HepG2 (cell line): ENCODE results near the gene HYPK. TPM values are rescaled to one million over a fixed set of nuclear protein-coding genes. Genes with fewer than 3 reads are reported as not detected.
A peak's percentile ranks its signal among the peaks of the same experiment; 100 is the strongest.

Source experiments
- ARID2 ChIP-seq: sonication (generic); formaldehyde crosslinking; IDR thresholded peaks from 2 replicates; pipeline ENCODE4 v1.8.1; 2022; ENCODE audit warnings: mild to moderate bottlenecking, missing genetic modification reagents, borderline replicate concordance
- CENPBD1 ChIP-seq: sonication (generic); formaldehyde crosslinking; IDR thresholded peaks from 2 replicates; pipeline ENCODE4 v1.8.0; 2022; ENCODE audit warnings: missing genetic modification reagents, low read depth, mild to moderate bottlenecking, borderline replicate concordance
- DR1 ChIP-seq: sonication (generic); formaldehyde crosslinking; IDR thresholded peaks from 2 replicates; pipeline ENCODE4 v1.8.0; 2021; ENCODE audit warnings: mild to moderate bottlenecking, missing genetic modification reagents, inconsistent platforms
- HHEX ChIP-seq: IDR thresholded peaks from 2 replicates; pipeline ENCODE4 v1.6.1; 2016; ENCODE audit warnings: control low read depth
- JUNB ChIP-seq: sonication (generic); formaldehyde crosslinking; IDR thresholded peaks from 2 replicates; pipeline ENCODE4 v1.8.0; 2022; ENCODE audit warnings: missing genetic modification reagents, mild to moderate bottlenecking, borderline replicate concordance
- MBNL3 ChIP-seq: fragments of 250-450 bp; sonication (Bioruptor Pico); conservative IDR thresholded peaks from 2 replicates; pipeline ENCODE4 v1.8.0; 2022; ENCODE audit warnings: mild to moderate bottlenecking, inconsistent platforms
- MEF2D ChIP-seq: sonication (generic); formaldehyde crosslinking; IDR thresholded peaks from 2 replicates; pipeline ENCODE4 v1.5.1; 2020; ENCODE audit warnings: mild to moderate bottlenecking, missing genetic modification reagents
- PLRG1 ChIP-seq: fragments of 450-650 bp; conservative IDR thresholded peaks from 2 replicates; pipeline ENCODE4 v1.6.1; 2016
- SCMH1 ChIP-seq: sonication (generic); formaldehyde crosslinking; IDR thresholded peaks from 2 replicates; pipeline ENCODE4 v1.9.0; 2021; ENCODE audit warnings: missing genetic modification reagents, mild to moderate bottlenecking, borderline replicate concordance
- SMAD3 ChIP-seq: sonication (generic); formaldehyde crosslinking; IDR thresholded peaks from 2 replicates; pipeline ENCODE4 v1.4.0; 2020; ENCODE audit warnings: missing genetic modification reagents
- TBX2 ChIP-seq: sonication (generic); formaldehyde crosslinking; IDR thresholded peaks from 2 replicates; pipeline ENCODE4 v1.5.0; 2020; ENCODE audit warnings: missing genetic modification reagents, mild to moderate bottlenecking, borderline replicate concordance
- XRCC5 ChIP-seq: fragments of 200-400 bp; formaldehyde crosslinking; optimal IDR thresholded peaks from 2 replicates; pipeline ENCODE3; 2017; ENCODE audit warnings: mild to moderate bottlenecking, low read length
- ZNF138 ChIP-seq: sonication (generic); formaldehyde crosslinking; IDR thresholded peaks from 2 replicates; pipeline ENCODE4 v1.5.0; 2020; ENCODE audit warnings: mild to moderate bottlenecking, low read depth, missing genetic modification reagents
- ZNF143 ChIP-seq: sonication (generic); formaldehyde crosslinking; IDR thresholded peaks from 2 replicates; pipeline ENCODE4 v1.4.0; 2020; ENCODE audit warnings: missing genetic modification reagents
- ZNF446 ChIP-seq: sonication (generic); formaldehyde crosslinking; IDR thresholded peaks from 2 replicates; pipeline ENCODE4 v1.5.0; 2020; ENCODE audit warnings: mild to moderate bottlenecking, missing genetic modification reagents
- ZNF460 ChIP-seq: sonication (generic); formaldehyde crosslinking; IDR thresholded peaks from 2 replicates; pipeline ENCODE4 v1.5.1; 2020; ENCODE audit warnings: missing genetic modification reagents, mild to moderate bottlenecking, borderline replicate concordance
- ZNF609 ChIP-seq: sonication (generic); formaldehyde crosslinking; IDR thresholded peaks from 2 replicates; pipeline ENCODE4 v1.4.0; 2020; ENCODE audit warnings: mild to moderate bottlenecking, missing genetic modification reagents, borderline replicate concordance
- ZNF780A ChIP-seq: sonication (generic); formaldehyde crosslinking; IDR thresholded peaks from 2 replicates; pipeline ENCODE4 v1.8.0; 2022; ENCODE audit warnings: mild to moderate bottlenecking, missing genetic modification reagents, moderate library complexity
- ZNF83 ChIP-seq: sonication (generic); formaldehyde crosslinking; IDR thresholded peaks from 2 replicates; pipeline ENCODE4 v1.4.0; 2020; ENCODE audit warnings: missing genetic modification reagents, mild to moderate bottlenecking, borderline replicate concordance
- ZSCAN31 ChIP-seq: sonication (generic); formaldehyde crosslinking; IDR thresholded peaks from 2 replicates; pipeline ENCODE4 v1.5.0; 2020; ENCODE audit warnings: low read depth, mild to moderate bottlenecking, missing genetic modification reagents
- polyA plus RNA-seq, 8 experiments: library from polyadenylated mRNA; depleted of rRNA in 3 of 8; stranded (reverse) in 7 of 8; unstranded in 1 of 8; fragments of >200 nt; fragmentation: Illumina TruSeq in 4 of 8; extraction: Trizol in 4 of 8; gene quantifications; 2 replicates each; pipeline versions ENCODE4 v1.2.1 to v1.2.3, GENCODE V29; 2011 to 2016; ENCODE audit warnings: low read depth in 4 of 8, missing spikeins in 1 of 8, mixed read lengths in 1 of 8; ENCODE audit not compliant: insufficient read depth in 1 of 8
- total RNA-seq, 5 experiments: library from RNA; depleted of rRNA; stranded (reverse); fragments of >200 nt; fragmentation: Illumina TruSeq; extraction: Trizol; gene quantifications; 2 replicates each; pipeline ENCODE4 v1.2.3, GENCODE V29; 2016; ENCODE audit warnings: low read depth in 1 of 5

HYPK gene
- total and polyA plus RNA-seq, 2 of the 13 experiments (the other 11 are each of a cell fraction or from before 2014, with no cell fraction given) = 13.5 to 16.5 TPM

GRCh38 chr15:43777267-43777914, 23.0 kb upstream of the HYPK start (continued):
- no peak; the same call in 1 of the 2 replicates for TF ChIP-seq ZNF609 (CRISPR knock-in tag)
- no peak for TF ChIP-seq PLRG1
- 0 out of 2 replicates have a peak, but pooled peaks have one; percentile 27 for TF ChIP-seq HHEX
- 0 out of 2 replicates have a peak, but pooled peaks have one; percentile 16 for TF ChIP-seq MEF2D (CRISPR knock-in tag)
- no peak for TF ChIP-seq ZNF138 (CRISPR knock-in tag)
- TF ChIP-seq JUNB = no peak
- TF ChIP-seq TBX2 (CRISPR knock-in tag) = no peak; the same call in 1 of the 2 replicates
- TF ChIP-seq ZSCAN31 (CRISPR knock-in tag) = no peak
- no peak for TF ChIP-seq CENPBD1 (CRISPR knock-in tag)
- peak; percentile 37; the same call in 1 of the 2 replicates for TF ChIP-seq ZNF460 (CRISPR knock-in tag)
- no peak for TF ChIP-seq ZNF83 (CRISPR knock-in tag)
- TF ChIP-seq ZNF780A (CRISPR knock-in tag) = no peak
- no peak for TF ChIP-seq SCMH1 (CRISPR knock-in tag)
- peak; percentile 58; the same call in 1 of the 2 replicates for TF ChIP-seq SMAD3 (CRISPR knock-in tag)
- TF ChIP-seq DR1 = no peak
- TF ChIP-seq ZNF446 (CRISPR knock-in tag) = peak; percentile 77; the same call in 1 of the 2 replicates
- peak; percentile 81 for TF ChIP-seq XRCC5
- TF ChIP-seq MBNL3 (CRISPR knock-in tag) = no peak
- TF ChIP-seq ZNF143 (CRISPR knock-in tag) = no peak
- no peak for TF ChIP-seq ARID2 (CRISPR knock-in tag)
